ENCODE results near the gene SPESP1. TPM values are rescaled to one million over a fixed set of nuclear protein-coding genes. Genes with fewer than 3 reads are reported as not detected.
"Not testable (repeated sequence)": the region's sequence is repeated elsewhere in the genome, so short reads cannot be mapped to it uniquely, and the experiment has no call there.

Gene SPESP1
- total and polyA plus RNA-seq, 4 donors, result 0.33 to 3.2 (median 1.4) TPM

DNA sequence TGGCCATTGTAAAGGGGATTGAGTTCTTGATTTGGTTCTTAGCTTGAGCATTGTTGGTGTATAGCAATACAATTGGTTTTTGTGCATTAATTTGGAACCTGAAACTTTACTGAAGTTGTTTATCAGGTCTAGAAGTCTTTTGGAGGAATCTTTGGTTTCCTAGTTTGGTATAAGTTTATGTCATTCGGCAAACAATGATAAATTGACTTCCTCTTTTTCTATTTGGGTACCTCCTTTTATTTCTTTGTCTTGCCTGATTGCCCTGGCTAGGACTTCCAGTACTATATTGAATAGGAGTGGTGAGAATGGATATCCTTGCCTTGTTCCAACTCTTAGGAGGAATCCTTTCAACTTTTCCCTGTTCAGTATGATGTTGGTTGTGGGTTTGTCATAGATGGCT is 32.1 kb downstream of the SPESP1 start (continued):
- TF ChIP-seq, protein P1, sequence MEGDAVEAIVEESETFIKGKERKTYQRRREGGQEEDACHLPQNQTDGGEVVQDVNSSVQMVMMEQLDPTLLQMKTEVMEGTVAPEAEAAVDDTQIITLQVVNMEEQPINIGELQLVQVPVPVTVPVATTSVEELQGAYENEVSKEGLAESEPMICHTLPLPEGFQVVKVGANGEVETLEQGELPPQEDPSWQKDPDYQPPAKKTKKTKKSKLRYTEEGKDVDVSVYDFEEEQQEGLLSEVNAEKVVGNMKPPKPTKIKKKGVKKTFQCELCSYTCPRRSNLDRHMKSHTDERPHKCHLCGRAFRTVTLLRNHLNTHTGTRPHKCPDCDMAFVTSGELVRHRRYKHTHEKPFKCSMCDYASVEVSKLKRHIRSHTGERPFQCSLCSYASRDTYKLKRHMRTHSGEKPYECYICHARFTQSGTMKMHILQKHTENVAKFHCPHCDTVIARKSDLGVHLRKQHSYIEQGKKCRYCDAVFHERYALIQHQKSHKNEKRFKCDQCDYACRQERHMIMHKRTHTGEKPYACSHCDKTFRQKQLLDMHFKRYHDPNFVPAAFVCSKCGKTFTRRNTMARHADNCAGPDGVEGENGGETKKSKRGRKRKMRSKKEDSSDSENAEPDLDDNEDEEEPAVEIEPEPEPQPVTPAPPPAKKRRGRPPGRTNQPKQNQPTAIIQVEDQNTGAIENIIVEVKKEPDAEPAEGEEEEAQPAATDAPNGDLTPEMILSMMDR (IDR thresholded peaks at IDR 0.05; ENCODE audit: low read depth, low read length, missing input control), result no peak
- TF ChIP-seq SP1 (IDR thresholded peaks at IDR 0.05), result no peak

DNA sequence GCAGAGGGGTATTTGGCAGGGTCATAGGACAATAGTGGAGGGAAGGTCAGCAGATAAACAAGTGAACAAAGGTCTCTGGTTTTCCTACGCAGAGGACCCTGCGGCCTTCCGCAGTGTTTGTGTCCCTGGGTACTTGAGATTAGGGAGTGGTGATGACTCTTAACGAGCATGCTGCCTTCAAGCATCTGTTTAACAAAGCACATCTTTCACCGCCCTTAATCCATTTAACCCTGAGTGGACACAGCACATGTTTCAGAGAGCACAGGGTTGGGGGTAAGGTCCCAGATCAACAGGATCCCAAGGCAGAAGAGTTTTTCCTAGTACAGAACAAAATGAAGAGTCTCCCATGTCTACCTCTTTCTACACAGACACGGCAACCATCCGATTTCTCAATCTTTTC is 33.4 kb downstream of the SPESP1 start:
- not testable (repeated sequence) for H3K27me3 ChIP-seq (ENCODE audit: control insufficient read depth in 4 of 4, insufficient read depth in 4 of 4, low read length in 3 of 4); H3K36me3 ChIP-seq (ENCODE audit: control insufficient read depth in 4 of 4, insufficient read depth in 3 of 4, low read depth in 1 of 4, low read length in 3 of 4); H3K4me1 ChIP-seq (ENCODE audit: control insufficient read depth in 4 of 4, insufficient read depth in 4 of 4, low read length in 3 of 4); H3K9me3 ChIP-seq (ENCODE audit: control insufficient read depth in 4 of 4, low read length in 3 of 4); H3K4me3 ChIP-seq (ENCODE audit: low read depth in 1 of 3, low read length in 3 of 3); H3K27ac ChIP-seq (ENCODE audit: low read depth in 1 of 2, low read length in 2 of 2); DNase-seq (ENCODE audit: low spot score); H3K9ac ChIP-seq (ENCODE audit: low read depth in 1 of 2, low read length in 2 of 2)
- WGBS, result 63% methylated on average over 6 of the region's 7 CpGs

DNA sequence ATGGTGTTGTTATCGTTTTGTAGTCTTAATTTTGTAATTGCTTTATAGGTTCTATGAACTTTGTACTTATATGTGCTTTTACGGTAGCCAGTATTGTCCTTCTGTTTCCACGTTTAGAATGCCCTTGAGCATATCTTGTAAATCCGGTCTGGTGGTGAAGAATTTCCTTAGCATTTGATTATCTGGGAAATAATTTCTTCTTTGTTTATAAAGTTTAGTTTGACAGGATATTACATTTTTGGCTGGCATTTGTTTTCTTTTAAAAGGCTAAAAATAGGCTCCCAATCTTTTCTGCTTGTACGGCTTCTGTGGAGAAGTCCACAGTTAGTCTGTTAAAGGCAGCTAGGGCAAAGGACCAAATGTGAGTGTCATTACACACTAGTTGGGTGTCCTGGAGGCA is 36.7 kb downstream of the SPESP1 start:
- 61% methylated on average over 5 of the region's 5 CpGs for WGBS
- TF ChIP-seq GABPA (IDR thresholded peaks at IDR 0.05 in 1 of 2, conservative IDR thresholded peaks at IDR 0.05 in 1 of 2) (no peak), HNF4A (conservative IDR thresholded peaks at IDR 0.05) (no peak), HNF4G (IDR thresholded peaks at IDR 0.05) (no peak), YY1 (IDR thresholded peaks at IDR 0.05) (no peak), SP1 (IDR thresholded peaks at IDR 0.05) (no peak), FOXA1 (IDR thresholded peaks at IDR 0.05) (no peak), TAF1 (conservative IDR thresholded peaks at IDR 0.05) (no peak), FOXA2 (IDR thresholded peaks at IDR 0.05) (no peak)
- TF ChIP-seq, protein P2, sequence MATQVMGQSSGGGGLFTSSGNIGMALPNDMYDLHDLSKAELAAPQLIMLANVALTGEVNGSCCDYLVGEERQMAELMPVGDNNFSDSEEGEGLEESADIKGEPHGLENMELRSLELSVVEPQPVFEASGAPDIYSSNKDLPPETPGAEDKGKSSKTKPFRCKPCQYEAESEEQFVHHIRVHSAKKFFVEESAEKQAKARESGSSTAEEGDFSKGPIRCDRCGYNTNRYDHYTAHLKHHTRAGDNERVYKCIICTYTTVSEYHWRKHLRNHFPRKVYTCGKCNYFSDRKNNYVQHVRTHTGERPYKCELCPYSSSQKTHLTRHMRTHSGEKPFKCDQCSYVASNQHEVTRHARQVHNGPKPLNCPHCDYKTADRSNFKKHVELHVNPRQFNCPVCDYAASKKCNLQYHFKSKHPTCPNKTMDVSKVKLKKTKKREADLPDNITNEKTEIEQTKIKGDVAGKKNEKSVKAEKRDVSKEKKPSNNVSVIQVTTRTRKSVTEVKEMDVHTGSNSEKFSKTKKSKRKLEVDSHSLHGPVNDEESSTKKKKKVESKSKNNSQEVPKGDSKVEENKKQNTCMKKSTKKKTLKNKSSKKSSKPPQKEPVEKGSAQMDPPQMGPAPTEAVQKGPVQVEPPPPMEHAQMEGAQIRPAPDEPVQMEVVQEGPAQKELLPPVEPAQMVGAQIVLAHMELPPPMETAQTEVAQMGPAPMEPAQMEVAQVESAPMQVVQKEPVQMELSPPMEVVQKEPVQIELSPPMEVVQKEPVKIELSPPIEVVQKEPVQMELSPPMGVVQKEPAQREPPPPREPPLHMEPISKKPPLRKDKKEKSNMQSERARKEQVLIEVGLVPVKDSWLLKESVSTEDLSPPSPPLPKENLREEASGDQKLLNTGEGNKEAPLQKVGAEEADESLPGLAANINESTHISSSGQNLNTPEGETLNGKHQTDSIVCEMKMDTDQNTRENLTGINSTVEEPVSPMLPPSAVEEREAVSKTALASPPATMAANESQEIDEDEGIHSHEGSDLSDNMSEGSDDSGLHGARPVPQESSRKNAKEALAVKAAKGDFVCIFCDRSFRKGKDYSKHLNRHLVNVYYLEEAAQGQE (IDR thresholded peaks at IDR 0.05), result no peak
- TF ChIP-seq, protein P1 (IDR thresholded peaks at IDR 0.05; ENCODE audit: low read depth, low read length, missing input control), result no peak

More for the DNA sequence above, 36.7 kb downstream of the SPESP1 start:
- no peaks in the 10 kb centered on the region for H3K27me3 ChIP-seq (ENCODE audit: control insufficient read depth in 4 of 4, insufficient read depth in 4 of 4, low read length in 3 of 4)
- no peak overlapping the region for H3K9ac ChIP-seq (ENCODE audit: low read depth in 1 of 2, low read length in 2 of 2)
- H3K4me3 ChIP-seq (ENCODE audit: low read depth in 1 of 3, low read length in 3 of 3), result no peak overlapping the region
- peaks cover 0 to 15% (median 4%) of the 10 kb centered on the region in 4 donors for H3K9me3 ChIP-seq (ENCODE audit: control insufficient read depth in 4 of 4, low read length in 3 of 4)
- no peaks in the 10 kb centered on the region for H3K4me1 ChIP-seq (ENCODE audit: control insufficient read depth in 4 of 4, insufficient read depth in 4 of 4, low read length in 3 of 4)
- DNase-seq (ENCODE audit: low spot score), result no peak
- no peak overlapping the region for H3K27ac ChIP-seq (ENCODE audit: low read depth in 1 of 2, low read length in 2 of 2)
- no peaks in the 10 kb centered on the region for H3K36me3 ChIP-seq (ENCODE audit: control insufficient read depth in 4 of 4, insufficient read depth in 3 of 4, low read depth in 1 of 4, low read length in 3 of 4)

All from liver (tissue), 9 donors.